HFF-Myc (cell line): ENCODE data around the gene DUSP15.

ENCODE experiments used
- DNase-seq: peaks from one replicate; pipeline ENCODE4 v3.0.0-alpha.2; 2011; ENCODE audit warnings: low read depth; ENCODE audit errors: extremely low read depth
- H3K4me3 ChIP-seq: replicated peaks from 2 replicates; pipeline ENCODE4 v1.5.1; 2011; ENCODE audit warnings: low read depth, mild to moderate bottlenecking, control low read depth, low read length
- CTCF ChIP-seq: IDR thresholded peaks from 2 replicates; pipeline ENCODE4 v1.5.1; 2012; ENCODE audit warnings: mild to moderate bottlenecking, low read depth, low read length, control low read depth; ENCODE audit errors: missing control alignments

The DUSP15 gene

GRCh38 chr20:31860390-31861134, 9.8 kb downstream of the DUSP15 start:
- no peak for DNase-seq
- no peak for TF ChIP-seq CTCF
- H3K4me3 ChIP-seq, result peak overlapping the region; percentile 31

DNA sequence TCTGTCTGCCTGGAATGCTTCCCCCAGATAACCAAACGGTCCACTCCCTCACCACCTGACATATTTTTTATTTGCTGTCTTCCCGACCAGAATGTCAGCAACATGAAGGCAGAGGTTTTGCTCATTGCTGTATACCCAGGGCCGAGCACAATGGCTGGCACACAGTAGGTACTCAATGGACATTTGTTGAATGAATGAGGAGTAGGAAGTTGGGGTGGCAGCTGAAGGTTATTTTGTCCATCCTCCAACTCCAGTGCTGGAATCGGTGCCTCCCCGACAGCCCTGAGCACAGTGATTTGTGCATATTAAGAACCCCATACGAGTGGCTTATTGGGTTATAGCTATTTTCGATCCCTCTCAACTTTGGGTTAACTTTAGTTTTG, 10.3 kb downstream of the DUSP15 start:
- H3K4me3 ChIP-seq, result no peak overlapping the region
- no peak for TF ChIP-seq CTCF
- no peak for DNase-seq

DNA sequence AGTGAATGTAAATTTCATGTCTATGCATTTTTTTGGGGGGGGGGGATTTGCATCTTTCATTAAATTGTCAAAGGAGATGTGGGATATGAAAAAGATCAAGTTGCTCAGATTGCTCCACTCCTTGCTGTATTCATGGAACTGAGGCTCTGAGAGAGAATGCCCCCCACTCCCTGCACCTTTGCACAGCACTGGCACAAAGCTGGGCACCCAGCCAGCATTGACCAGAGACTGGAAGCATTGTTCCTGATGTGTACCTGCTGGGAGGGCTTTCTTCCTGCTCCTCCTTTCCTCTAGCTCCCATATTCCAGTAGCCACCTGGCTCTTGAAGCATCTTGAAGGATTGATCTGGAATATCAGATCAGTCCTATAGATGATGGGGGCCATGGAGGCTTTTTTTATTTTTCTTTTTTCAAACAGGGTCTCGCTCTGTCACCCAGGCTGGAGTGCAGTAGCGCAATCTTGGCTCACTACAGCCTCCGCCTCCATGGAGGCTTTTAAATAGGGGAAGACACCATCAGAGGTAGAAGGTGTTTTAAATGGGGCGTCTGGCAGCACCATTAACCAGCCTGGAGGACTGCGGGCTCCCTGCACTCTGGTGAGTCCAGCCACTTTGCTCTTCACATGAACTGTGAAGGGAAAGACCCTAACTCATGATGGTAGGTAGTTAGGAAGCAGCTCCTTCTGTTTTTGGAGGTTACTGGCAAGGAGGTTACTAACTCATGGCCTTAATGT, 10.9 kb downstream of the DUSP15 start:
- H3K4me3 ChIP-seq, result no peak overlapping the region
- no peak for TF ChIP-seq CTCF
- DNase-seq, result no peak

- DNase-seq, result no peak
- H3K4me3 ChIP-seq, result no peak overlapping the region
- no peak for TF ChIP-seq CTCF
Measured at GRCh38 chr20:31858760-31859083, 11.6 kb downstream of the DUSP15 start.

GRCh38 chr20:31857861-31858759, 12.2 kb downstream of the DUSP15 start:
- H3K4me3 ChIP-seq, result no peak overlapping the region
- TF ChIP-seq CTCF, result no peak
- DNase-seq, result no peak

GRCh38 chr20:31856516-31856915, 13.8 kb downstream of the DUSP15 start:
- H3K4me3 ChIP-seq, result no peak overlapping the region
- DNase-seq, result no peak
- TF ChIP-seq CTCF, result no peak
